Activated CD8-positive, alpha-beta memory T cell treated with anti-CD3 and anti-CD28 coated beads, Interleukin-2, amount 50 U/mL, for 1 hour (primary cell): ENCODE data around the gene RNFT1.
A peak's percentile ranks its signal among the peaks of the same experiment; 100 is the strongest.
"Not testable (repeated sequence)": the region's sequence is repeated elsewhere in the genome, so short reads cannot be mapped to it uniquely, and the experiment has no call there.

Experiments used
- DNase-seq: peaks from one replicate; pipeline ENCODE4 v3.0.0-alpha.2; 2020; ENCODE audit errors: extremely low read depth

The RNFT1 gene

GRCh38 chr17:59964482-59965328 lies at the start of gene RNFT1:
Gene RNFT1 (minus strand): TSS chr17:59964740. CDS start chr17:59964663, 77 bp downstream.
- peak; percentile 70 for DNase-seq

- DNase-seq: not testable (repeated sequence)
These were observed 44.8 kb upstream of the RNFT1 start for GRCh38 chr17:60009326-60009725.

GRCh38 chr17:60008377-60008776 lies 43.8 kb upstream of the RNFT1 start:
- DNase-seq: not testable (repeated sequence)

- DNase-seq: no peak
These were observed 41.6 kb upstream of the RNFT1 start for GRCh38 chr17:60006160-60006559.

- DNase-seq: not testable (repeated sequence)
These were observed 40.0 kb upstream of the RNFT1 start for GRCh38 chr17:60004561-60004960.

- DNase-seq: not testable (repeated sequence)
These were observed 37.9 kb upstream of the RNFT1 start for GRCh38 chr17:60002405-60002804.

- not testable (repeated sequence) for DNase-seq
These were observed 32.1 kb upstream of the RNFT1 start for GRCh38 chr17:59996608-59997007.

- not testable (repeated sequence) for DNase-seq
These were observed 10.6 kb upstream of the RNFT1 start for GRCh38 chr17:59975166-59975565.

GRCh38 chr17:59973483-59973882 lies 8.9 kb upstream of the RNFT1 start:
- not testable (repeated sequence) for DNase-seq

GRCh38 chr17:59972778-59973177 lies 8.2 kb upstream of the RNFT1 start:
- no peak for DNase-seq

- DNase-seq: not testable (repeated sequence)
These were observed 7.2 kb upstream of the RNFT1 start for GRCh38 chr17:59971771-59972170.

- DNase-seq: no peak
These were observed 630 bp downstream of the RNFT1 start for GRCh38 chr17:59963738-59964481.

- no peak for DNase-seq
These were observed 1.7 kb downstream of the RNFT1 start for GRCh38 chr17:59962739-59963318.

- DNase-seq: not testable (repeated sequence)
These were observed 5.0 kb downstream of the RNFT1 start for GRCh38 chr17:59959574-59959973.

- DNase-seq: no peak
These were observed 9.7 kb downstream of the RNFT1 start for GRCh38 chr17:59954856-59955255.

GRCh38 chr17:59950049-59950448 lies 14.5 kb downstream of the RNFT1 start:
- no peak for DNase-seq

GRCh38 chr17:59947310-59947709 lies 17.2 kb downstream of the RNFT1 start:
- DNase-seq: not testable (repeated sequence)

GRCh38 chr17:59946433-59946832 lies 18.1 kb downstream of the RNFT1 start:
- DNase-seq: not testable (repeated sequence)

- DNase-seq: no peak
These were observed 23.4 kb downstream of the RNFT1 start for GRCh38 chr17:59941131-59941530.

- DNase-seq: not testable (repeated sequence)
These were observed 23.8 kb downstream of the RNFT1 start for GRCh38 chr17:59940697-59941096.

GRCh38 chr17:59933317-59933716 lies 31.2 kb downstream of the RNFT1 start:
- not testable (repeated sequence) for DNase-seq

GRCh38 chr17:59930768-59931167 lies 33.8 kb downstream of the RNFT1 start:
- DNase-seq: not testable (repeated sequence)
